IPS-18c (cell line): ENCODE results near the gene HAGH.
A peak's percentile ranks its signal among the peaks of the same experiment; 100 is the strongest.

Experiments used
- H3K4me3 ChIP-seq: 2 replicates; pipeline ENCODE4 v1.7.0; 2013; ENCODE audit warnings: low read depth, mild to moderate bottlenecking, low read length, moderate library complexity; ENCODE audit not compliant: insufficient read depth
- H3K9me3 ChIP-seq: one replicate; pipeline ENCODE4 v1.6.1; 2013; ENCODE audit warnings: mild to moderate bottlenecking, low read length, moderate library complexity; ENCODE audit not compliant: control insufficient read depth, insufficient read depth

Gene HAGH

GRCh38 chr16:1772908-1773702, 53.5 kb downstream of the HAGH start, which contains the start of gene MRPS34:
TSS of gene MRPS34 (minus strand) at chr16:1773134. CDS start at chr16:1773119, 15 bp downstream.
- Histone ChIP-seq H3K4me3 (peak within 1 kb of the TSS; percentile 98), H3K9me3 (no peaks in the 10 kb centered on the region)

- Histone ChIP-seq H3K9me3 (no peaks in the 10 kb centered on the region), H3K4me3 (peak within 1 kb of the TSS; percentile 98)
Measured at GRCh38 chr16:1772362-1772907, 54.2 kb downstream of the HAGH start, which contains the start of gene EME2. TSS of gene EME2 (plus strand) at chr16:1772810. CDS start at chr16:1773228, 418 bp downstream.

DNA sequence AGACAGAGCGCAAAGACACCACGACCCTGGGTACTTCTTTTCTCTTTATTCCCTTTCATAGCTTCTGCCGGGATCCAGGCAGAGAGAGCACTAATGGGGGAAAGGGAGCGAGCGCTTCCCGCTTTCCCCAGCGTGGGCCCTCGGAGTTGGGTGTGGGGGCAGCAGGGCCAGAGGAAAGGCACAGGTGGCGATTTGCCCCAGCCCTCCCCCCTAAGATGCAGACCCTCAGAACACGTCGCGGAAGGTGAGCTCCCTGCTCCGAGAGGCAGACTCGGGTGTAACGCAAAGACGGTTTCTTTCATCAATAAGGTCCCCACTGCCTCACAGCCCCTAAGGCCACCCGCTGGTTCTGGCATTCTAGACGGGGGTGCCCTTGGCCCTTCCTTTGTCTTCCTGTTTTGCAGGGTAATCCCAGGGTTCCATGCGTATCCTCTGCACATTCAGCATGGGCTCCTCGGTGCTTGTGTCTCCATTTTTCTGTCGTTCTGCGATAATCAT, 54.7 kb downstream of the HAGH start:
- H3K9me3 ChIP-seq = no peaks in the 10 kb centered on the region

DNA sequence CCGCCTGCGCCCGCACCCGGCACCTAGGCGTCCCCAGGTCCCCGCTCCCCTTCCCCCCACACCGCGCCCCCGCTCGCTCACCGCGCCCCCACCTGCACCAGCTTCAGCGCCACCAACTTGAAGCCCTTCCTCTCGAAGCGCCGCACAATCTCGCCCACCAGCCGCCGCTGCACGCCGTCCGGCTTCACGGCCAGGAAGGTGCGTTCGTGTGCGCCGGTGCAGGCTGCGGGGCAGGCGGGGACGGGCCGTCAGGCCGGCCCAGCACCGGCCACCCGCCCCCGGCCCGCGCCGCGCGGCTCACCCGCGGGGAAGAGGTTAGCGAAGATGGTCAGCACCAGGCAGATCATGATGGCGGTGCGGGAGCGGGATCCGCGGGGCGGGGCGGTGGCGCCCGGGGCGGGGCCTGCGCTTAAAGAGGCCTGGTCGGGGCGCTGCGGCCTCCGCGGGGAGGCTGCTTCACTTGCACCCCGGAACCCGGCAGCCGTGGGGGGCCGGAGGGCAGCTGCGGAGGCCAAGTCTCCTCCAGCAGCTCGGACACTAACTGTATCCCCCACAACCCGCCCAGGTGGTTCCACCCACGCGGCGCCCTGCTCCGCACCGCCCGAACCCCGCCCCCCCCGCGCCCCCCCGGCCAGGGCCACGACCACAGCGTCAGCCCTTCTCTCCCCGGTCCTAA, 55.3 kb downstream of the HAGH start, which contains the start of gene NME3:
NME3 (minus strand) TSS at position 356 of the 676 bp plus-strand sequence; CDS start at position 347, 9 bp downstream.
- no peaks in the 10 kb centered on the region for H3K9me3 ChIP-seq
- H3K4me3 ChIP-seq = peak within 1 kb of the TSS; percentile 98

More for the DNA sequence above, 54.7 kb downstream of the HAGH start:
- peak overlapping the region; percentile 98 for H3K4me3 ChIP-seq

DNA sequence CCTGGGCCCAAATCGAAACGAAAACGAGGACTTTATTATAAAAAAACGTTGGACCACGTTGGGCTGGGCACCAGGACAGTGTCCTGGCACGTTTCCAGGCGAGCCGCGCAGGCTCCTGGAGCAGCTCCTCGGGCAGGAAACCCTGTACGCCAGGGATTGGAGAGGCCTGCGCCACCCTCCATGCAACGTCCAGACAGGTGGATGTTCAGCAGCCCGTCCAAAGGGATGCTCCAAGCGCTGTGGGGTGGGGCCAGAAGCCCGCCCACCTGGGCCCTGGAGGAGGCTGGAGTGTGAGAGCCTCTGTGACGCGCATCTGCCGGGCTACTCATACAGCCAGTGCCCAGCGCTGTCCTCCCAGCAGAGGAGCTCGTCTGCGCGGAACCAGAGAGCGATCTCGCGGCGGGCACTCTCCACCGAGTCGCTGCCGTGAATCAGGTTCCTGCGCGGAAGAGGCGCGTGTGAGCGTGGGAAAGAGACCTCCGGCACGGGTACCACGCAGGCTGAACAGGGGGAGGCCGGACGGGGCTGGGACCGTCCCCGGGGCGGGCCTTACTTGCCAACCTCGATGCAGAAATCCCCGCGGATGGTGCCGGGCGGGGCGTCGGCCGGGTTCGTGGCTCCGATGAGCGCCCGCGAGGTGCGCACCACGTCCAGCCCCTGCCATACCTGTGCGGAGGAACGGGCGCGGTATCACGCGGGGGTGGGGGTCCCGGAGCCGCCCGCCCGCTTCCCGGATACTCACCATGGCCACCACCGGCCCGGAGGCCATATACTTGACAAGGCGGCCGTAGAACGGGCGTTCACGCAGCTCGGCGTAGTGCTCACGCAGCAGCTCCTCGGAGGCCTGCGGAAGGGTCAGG, 56.1 kb downstream of the HAGH start:
- Histone ChIP-seq H3K9me3 (no peaks in the 10 kb centered on the region), H3K4me3 (peak overlapping the region; percentile 98)

- no peaks in the 10 kb centered on the region for H3K9me3 ChIP-seq
- peak overlapping the region; percentile 98 for H3K4me3 ChIP-seq
Measured at GRCh38 chr16:1769402-1770300, 57.0 kb downstream of the HAGH start.

GRCh38 chr16:1768767-1769401, 57.7 kb downstream of the HAGH start:
- Histone ChIP-seq H3K9me3 (peaks cover 2% of the 10 kb centered on the region), H3K4me3 (no peak overlapping the region)

GRCh38 chr16:1768061-1768766, 58.4 kb downstream of the HAGH start:
- peaks cover 2% of the 10 kb centered on the region for H3K9me3 ChIP-seq
- no peak overlapping the region for H3K4me3 ChIP-seq

- H3K4me3 ChIP-seq = no peak overlapping the region
- H3K9me3 ChIP-seq = peaks cover 2% of the 10 kb centered on the region
Measured at GRCh38 chr16:1767116-1767994, 59.3 kb downstream of the HAGH start.

DNA sequence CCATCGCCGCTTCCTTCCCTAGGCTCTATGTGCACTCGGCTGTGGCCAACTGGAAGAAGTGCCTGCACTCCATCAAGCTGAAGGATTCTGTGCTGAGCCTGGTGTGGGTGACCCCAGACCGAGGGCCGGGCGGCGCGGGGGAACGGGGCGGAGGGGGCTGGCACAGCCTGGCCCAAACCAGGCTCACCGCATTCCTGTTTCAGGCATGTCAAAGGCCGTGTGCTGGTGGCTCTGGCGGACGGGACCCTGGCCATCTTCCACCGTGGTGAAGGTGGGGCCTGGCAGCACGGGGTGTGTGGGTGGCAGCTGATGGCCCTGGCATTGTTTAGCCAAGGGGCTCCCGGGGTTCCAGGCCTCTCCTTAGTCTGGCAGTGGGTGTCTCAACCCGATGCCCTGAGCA, 59.9 kb downstream of the HAGH start:
- no peak overlapping the region for H3K4me3 ChIP-seq

GRCh38 chr16:1766231-1766630, 60.4 kb downstream of the HAGH start:
- H3K4me3 ChIP-seq = no peak overlapping the region
- H3K9me3 ChIP-seq = peaks cover 2% of the 10 kb centered on the region

More for the DNA sequence above, 59.9 kb downstream of the HAGH start:
- H3K9me3 ChIP-seq = peaks cover 2% of the 10 kb centered on the region

- H3K9me3 ChIP-seq = peaks cover 2% of the 10 kb centered on the region
- H3K4me3 ChIP-seq = no peak overlapping the region
Measured at GRCh38 chr16:1765826-1766225, 60.8 kb downstream of the HAGH start.

DNA sequence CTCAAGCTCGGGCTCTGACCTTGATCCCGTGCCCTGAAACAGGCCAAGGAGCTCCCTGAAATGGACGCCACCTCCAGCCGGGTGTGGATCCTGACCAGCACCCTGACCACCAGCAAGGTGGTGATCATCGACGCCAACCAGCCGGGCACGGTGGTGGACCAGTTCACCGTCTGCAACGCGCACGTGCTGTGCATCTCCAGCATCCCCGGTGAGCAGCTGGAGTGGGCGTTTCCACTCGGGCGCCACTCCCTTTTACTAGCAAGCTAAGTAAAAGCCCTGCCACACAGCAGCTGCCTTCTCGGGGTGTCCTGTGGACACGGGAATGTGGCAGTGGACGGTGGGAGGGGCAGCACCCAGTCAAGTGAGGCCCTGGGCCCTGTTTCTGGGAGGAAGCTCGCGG, 61.7 kb downstream of the HAGH start:
- no peak overlapping the region for H3K4me3 ChIP-seq
- H3K9me3 ChIP-seq = peaks cover 2% of the 10 kb centered on the region
